ENCODE data around the gene EMX2.

Gene EMX2

DNA sequence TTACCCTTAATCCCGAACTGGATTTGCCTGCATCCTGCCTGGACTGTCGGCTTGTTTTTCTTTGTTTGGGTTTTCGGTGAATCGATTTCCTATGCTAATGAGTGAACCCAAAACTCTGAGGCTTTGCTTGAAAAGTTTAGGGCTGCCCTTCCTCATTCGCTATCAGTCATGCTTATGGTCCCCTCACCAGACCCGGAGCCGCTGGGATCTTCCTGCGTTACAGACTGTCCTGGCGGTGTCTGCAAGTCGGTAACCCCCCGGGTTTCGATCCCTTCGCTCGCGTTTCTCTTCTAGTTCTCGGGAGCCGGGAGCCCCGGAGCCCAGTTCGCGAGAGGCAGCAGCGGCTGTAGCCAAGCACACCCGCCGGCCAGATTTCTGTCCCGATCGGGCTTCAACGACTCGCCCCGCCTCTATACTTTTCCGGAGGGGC is 2.2 kb downstream of the EMX2 start:
- DNase-seq (ENCODE audit: low read depth in 2 of 2) = no peak

DNA sequence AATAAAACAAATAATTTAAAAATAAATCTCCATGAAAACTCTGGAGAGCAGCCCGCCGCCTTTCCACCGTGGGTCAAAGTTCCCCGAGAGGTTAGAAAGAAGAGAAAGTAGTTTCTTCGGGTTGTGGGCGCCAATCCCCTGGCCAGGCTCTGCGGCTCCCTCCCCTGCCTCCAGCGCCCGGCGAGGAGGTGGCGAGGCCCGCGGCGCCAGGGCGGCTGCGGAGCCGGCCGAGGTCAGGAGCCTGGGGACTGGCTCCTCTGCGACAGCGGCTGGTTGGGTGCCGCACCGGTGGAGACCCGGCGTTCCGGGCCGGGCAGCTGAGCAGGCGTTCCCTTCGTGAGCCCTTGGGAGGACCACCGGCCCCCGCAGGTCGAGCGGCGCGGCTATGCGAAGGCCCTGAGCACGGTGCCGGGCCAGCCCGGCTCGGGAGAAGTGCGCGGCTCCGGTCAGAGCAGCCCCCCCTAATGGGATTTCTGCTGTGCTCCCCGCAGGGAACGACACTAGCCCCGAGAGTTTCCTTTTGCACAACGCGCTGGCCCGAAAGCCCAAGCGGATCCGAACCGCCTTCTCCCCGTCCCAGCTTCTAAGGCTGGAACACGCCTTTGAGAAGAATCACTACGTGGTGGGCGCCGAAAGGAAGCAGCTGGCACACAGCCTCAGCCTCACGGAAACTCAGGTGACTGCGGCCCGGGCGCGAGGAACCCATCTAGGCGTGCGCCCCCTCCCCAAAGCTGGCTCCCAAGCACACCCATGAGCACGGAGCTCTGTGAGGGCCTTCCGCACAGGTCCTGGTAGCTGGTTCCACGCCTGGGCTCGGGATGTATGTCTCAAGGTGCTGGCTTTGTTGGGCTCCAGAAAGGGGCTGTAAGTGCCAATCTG is 2.8 kb downstream of the EMX2 start:
- DNase-seq (ENCODE audit: low read depth in 2 of 2) = no peak

DNA sequence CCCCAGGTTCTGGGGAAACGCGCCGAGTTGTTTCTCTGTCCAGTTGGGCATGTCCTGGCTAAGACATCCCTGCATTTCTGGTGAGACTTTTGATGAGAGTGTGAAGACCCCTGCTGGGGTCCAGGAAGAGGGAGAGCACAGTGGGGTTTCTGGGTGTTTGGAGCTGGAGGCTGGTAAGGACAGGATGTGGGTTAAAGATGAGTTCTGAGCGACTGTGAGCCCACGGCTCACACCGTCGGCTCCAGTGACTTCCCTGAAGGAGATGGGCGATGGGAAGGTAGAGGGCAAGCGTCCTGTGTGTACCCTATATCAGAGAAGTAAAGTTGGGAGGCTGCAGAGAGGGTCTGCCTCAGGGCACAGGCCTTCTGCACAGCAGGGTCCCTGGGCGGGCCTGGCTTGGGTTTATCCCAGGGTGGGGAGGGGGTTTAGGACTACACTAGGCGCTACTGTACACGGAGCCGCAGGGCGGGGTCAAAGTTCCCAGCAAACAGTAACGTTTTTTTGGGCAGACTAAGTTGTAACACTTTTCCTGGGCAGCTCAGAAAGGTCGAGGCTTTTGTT is 3.6 kb downstream of the EMX2 start:
- DNase-seq (ENCODE audit: low read depth in 2 of 2) = no peak

DNA sequence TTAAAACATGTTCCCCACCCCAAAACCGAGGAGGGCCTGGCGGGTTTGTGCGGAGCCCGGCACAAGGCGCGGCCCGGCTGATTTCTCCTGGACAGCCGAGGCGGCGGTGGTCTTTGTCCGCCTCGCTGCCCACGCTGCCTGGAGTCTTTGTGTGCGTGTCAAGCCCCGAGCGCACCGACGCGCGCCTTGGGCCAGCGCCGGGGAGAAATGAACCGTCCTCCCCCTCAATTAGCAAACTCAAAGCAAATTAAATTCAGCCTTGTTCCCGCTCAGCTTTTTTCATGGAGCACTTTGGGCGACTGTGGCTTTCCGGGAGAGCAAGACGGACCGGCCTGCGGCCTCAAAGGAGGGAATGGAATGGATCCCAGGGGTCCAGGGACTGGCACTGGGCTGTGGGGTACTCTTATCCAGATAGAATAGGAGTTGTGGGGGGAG is 4.1 kb downstream of the EMX2 start:
- no peak for DNase-seq (ENCODE audit: low read depth in 2 of 2)

DNA sequence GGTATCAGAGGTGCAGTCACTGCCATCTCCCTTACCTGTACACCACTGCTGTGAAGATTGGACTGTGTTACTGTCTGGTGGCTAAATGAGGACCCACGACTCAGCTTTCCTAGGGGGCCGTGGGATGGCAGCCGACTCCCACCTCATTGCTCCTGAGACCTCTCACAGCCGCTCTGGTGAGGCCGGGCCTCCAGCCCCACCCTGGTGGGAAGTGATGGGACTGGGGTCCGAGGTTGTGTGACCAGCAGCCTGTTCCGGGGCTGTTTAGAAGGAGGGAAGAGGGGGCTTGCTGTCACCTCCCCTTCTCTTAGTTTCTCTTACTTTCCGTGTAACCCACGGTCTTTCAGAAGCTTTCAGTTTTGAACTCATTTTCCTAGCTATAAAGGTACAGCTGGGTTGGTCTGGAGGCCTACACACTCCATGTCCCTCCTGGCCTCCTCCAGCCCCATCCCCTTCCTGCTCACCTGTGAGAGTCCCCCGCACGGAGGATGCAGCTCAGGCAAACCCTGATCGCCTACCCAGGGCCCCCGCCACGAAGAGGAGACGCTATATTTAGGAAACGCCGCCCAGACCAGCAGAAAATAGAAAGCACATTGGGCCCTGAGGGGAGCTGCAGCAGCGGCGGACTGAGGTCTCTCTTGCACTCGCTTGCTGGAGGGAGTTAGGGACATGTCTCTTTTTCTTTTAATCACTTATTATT is 4.6 kb downstream of the EMX2 start:
- no peak for DNase-seq (ENCODE audit: low read depth in 2 of 2)

DNA sequence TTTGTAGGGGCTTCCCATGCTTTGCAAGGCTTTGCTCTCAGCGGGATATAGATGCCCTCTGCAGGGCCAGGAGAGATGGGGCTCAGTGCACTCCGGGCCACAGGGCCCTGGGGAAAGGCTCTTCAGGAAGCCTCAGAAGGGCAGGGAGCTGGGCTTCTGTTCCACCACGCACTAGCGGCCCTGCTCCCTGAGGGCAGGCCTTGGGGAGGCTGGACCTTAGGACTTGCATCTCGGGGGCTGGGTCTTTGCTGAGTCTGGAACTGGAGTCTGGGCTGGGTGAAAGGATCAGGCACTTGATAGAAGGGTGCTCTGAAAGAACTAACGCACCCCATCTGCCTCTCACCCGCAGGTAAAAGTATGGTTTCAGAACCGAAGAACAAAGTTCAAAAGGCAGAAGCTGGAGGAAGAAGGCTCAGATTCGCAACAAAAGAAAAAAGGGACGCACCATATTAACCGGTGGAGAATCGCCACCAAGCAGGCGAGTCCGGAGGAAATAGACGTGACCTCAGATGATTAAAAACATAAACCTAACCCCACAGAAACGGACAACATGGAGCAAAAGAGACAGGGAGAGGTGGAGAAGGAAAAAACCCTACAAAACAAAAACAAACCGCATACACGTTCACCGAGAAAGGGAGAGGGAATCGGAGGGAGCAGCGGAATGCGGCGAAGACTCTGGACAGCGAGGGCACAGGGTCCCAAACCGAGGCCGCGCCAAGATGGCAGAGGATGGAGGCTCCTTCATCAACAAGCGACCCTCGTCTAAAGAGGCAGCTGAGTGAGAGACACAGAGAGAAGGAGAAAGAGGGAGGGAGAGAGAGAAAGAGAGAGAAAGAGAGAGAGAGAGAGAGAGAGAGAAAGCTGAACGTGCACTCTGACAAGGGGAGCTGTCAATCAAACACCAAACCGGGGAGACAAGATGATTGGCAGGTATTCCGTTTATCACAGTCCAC is 5.4 kb downstream of the EMX2 start:
- no peak for DNase-seq (ENCODE audit: low read depth in 2 of 2)

DNA sequence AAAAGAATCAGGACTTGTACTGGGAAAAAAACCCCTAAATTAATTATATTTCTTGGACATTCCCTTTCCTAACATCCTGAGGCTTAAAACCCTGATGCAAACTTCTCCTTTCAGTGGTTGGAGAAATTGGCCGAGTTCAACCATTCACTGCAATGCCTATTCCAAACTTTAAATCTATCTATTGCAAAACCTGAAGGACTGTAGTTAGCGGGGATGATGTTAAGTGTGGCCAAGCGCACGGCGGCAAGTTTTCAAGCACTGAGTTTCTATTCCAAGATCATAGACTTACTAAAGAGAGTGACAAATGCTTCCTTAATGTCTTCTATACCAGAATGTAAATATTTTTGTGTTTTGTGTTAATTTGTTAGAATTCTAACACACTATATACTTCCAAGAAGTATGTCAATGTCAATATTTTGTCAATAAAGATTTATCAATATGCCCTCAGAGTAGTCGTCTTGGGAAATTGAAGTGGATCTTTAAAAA is 6.6 kb downstream of the EMX2 start:
- DNase-seq (ENCODE audit: low read depth in 2 of 2) = no peak

DNA sequence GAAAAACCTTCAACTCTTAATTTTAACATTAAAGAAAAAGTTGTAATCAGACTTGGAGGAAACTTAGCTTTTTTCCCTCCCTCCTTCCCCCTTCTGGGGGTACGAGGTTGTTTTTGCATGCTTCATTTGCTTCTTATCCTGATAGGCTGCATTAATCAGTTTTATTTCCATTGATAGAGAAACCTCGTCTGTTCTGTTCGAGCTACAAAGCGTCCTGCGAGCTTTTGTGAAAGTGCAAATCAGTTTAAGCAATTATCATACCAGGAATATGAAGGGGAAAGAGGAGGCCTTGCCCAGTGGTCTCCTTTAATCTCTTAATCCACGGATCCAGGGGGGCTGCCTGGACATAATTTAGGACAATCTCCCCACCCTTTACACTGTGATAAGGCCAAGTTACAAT is 7.5 kb downstream of the EMX2 start:
- no peak for DNase-seq (ENCODE audit: low read depth in 2 of 2)

DNA sequence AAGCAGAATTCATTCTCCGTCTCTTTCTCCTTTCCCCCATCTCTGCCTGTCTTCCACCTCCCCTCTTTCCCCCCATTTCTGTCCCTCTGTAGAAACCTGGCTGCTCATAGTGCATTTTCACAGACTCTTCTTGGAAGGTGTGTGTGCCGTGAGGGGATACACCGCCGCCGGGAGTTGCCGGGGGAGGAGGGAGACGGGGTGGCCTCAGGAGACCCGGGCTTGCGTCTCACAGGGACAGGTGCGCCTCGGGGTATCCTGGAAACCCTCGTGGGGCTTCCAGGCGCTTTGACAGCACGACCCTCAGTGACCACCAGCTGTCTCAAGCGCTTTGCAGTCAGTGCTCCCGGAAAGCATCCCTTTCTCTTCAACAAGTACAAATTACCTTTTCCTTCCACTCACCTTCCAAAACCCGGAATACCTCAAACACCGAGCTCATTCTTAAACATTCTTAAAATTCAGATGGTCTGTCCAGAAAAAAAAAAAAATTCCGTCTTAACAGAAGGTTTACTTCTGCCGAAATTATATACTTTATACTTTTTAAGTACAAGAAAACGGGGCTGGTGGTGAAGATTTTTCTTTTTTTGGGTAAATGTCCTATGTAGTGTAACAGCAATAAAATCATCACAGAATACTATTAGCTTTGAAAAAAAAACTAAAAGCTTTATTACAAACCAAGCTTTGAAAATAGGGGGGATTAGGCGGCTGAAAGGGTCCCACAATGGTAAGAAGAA is 8.2 kb downstream of the EMX2 start:
- no peak for DNase-seq (ENCODE audit: low read depth in 2 of 2)

DNA sequence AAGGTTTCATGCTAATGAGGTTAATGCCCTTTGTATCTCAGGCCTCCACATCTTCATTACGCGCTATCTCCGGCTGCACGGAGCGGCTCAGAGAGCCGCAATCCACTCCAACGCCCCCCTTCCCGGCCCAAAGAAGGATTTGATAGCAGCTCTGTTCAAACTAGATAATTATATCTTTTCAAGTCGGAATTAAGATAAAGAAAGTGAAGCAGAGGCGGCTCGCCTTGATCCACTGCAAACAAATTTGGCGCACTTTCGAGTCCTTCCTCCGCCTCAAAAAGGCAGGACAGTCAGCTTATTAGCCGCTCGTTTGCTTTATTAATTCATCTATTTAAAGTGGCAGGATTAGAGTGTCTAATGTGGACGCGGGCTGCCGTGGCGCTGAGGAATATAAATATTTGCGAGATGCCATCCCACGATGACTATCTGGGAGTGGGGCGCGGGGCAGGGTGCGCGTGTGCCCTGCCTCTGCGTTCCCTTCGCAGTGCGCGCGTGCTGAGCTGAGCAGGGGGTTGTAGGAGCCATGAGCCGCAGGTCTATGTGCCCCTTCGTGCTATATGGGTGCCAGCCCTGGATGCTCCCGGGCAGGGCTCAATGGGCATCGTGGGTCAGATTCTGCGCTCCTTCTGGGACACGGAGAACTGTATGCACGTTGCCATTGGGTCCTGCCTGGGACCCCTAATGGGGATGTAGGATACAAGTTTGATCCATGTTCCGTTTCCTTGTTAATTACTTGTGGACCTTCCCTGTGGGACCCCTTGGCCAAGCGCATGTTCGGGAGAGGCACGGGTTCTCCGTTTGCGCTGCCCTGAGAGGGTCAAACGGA is 9.0 kb downstream of the EMX2 start:
- no peak for DNase-seq (ENCODE audit: low read depth in 2 of 2)

DNA sequence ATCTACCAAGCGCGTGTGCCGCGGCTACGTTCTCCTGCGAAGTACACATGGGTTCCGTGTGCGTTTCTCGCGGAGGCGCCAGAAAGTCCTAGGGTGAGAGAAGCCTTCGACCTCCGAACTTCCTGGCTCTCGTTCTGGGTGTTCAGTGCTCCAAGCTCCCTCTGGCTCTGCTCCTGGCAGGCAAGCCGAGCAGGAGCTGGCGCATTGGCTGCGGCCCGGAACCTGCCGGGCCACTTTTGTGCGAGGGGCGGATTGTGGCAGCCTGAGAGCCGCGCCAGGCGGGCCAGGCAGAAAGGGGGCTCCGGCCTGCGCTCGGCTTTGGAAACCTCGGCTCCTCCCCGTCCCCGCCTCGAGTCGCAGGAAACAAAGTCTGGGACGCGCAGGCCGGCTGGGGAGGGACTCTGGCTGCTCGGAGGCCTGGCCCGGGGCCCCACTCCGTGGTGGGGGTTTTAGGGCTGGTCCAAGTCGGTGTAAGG is 9.6 kb downstream of the EMX2 start:
- DNase-seq (ENCODE audit: low read depth in 2 of 2) = no peak

DNA sequence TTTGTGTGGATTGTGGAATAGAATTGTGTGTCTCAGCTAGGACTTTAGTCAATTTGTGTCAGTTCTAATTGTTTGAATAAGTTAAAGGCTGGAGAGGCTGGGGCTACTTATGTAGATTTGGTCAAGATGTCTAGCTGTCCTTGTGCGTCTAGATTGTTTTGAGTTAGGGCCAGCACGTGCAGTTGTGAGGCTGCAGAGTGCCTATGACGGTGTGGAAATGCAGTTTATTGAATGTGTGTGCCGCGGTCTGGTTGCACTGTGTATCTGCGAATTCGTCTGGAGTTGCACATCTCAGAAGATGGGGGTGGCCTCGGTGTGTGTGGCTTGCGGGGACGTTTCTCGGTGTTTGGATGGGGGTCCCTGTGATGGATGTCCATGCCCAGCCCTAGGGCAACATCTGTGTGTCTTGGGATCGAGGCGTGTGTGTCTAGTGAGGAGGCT is 10.2 kb downstream of the EMX2 start:
- DNase-seq (ENCODE audit: low read depth in 2 of 2) = no peak

DNA sequence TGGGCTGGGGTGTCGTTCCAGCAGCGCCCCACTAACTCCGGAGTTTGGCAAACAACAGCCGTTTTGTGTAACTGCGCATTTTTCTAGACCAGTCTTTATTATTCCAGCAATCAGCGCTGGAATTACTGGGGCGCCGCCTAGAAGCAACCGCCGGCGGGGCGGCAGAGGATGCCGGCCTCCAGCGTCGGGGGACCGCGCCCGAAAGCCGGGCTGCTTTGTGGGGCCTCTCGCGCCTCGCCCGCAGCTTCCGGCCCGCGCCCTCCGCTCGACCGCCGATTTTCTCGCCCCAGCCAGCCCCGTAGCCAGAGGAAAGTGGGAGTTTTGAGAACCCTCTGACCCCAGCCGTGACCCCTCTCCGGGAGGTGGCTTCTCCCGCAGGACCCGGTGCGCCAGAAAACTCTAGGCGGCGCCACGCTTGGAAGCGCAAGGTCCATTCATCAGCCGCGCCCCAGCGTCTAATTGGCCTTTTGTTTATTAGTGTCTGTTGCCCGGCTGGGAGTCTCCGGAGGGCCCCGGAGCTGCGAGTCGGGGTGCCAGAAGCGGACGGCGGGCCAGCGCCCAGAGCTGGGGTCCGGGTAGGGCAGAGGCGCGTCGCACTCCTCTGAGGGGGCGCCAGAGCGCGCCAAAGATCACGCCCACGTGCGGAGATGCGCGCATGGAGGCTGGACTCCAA is 10.7 kb downstream of the EMX2 start:
- DNase-seq (ENCODE audit: low read depth in 2 of 2) = no peak

DNA sequence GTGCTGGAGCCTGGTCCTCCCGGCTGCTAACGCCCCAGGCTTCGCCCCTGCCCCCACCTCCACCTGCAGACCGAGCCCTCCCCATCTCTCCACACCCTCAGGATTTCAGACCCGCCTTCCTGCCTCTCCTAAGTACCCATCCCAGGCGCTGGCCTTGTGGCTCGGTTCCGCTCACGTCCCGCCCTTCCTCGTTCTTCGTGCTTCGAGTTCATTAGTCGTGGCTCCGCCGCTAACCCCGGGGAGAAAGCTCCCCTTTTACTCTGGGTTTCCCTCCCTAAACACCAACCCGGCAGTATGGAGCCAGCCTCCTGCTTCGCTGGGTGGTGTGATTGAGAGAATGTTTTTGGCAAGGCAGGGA is 11.2 kb downstream of the EMX2 start:
- no peak for DNase-seq (ENCODE audit: low read depth in 2 of 2)

DNA sequence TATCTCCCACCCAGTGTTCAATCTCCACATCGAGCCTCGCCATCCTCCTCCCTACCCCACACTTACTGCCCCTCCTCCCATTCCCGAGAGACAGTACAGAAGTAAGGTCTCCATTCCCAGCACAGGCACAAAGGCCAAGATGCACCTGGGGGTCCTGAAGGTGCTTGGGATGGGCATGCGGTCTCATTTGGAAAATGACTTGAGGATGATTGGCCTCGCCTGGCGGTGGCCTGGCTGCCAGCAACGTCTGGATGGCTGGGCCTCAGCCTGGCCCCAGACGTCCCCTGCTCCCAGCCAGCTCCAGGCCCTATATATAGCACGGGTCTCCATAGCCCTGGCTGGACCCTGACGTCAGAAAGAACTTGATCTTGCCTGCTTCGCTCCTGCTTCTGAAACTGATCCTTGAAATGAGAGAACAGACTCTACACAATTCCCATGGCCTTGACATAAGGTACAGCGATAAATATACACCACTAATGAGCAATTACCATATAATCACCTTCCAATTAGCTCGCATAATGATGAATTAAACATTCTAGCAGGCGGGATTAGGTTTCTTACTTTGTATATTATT is 11.8 kb downstream of the EMX2 start:
- DNase-seq (ENCODE audit: low read depth in 2 of 2) = no peak

DNA sequence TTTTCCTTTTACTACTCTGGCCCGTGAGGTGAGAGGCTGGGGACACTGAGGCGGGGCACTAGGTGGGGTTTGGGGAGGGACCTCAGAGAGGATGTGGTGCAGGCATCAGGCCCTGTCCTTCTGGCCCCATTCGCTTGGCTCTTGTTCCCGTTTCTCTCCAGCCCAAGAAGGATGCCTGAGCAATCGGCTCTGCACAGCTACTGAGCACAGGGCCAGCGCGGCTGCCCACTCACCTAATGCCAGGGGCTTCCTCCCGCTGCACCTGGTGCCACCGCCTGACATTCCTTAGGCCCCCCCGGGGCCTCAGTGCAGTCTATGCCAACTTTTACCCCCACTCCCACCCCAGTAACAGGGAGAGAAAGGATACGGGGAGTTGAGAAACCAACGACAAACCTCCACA is 12.5 kb downstream of the EMX2 start:
- DNase-seq (ENCODE audit: low read depth in 2 of 2) = no peak

DNA sequence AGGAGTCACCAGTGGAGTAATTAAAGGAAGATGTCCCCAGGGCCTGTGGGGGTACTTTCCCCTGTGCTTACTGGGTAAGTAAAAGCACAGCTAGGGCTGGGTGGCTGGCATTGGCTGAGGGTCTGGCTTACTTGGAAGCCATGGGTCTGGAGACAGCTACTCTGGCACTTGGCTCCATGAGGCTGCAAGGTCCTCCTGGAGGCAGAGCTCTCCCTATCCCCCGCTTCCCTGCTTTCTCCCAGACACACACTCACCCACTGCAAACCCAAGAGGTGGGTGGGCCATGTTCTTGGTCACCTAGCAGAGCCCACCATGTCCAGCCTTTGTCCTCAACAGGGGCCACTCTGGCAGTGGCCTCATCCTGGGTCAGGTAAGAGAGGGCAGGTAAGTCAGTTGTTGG is 13.3 kb downstream of the EMX2 start:
- DNase-seq (ENCODE audit: low read depth in 2 of 2) = no peak

DNA sequence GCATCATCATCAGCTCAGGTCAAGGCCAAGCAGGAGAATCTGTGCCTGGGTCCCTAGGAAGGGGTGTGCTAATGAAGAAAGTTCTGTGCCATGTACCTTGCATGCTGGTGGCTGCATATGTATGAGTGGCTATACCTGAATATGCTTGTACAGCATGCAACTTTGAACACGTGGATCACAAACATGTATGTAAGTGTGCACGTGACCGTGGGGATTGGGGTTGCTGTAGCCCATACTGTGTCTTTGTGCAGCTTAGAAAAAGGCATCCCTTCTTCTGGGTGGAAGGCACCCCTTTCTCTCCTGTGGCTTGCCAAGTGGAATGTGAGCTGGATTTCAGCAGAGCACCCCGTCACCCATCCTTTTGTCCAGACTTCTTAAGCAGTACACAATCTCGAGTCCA is 13.8 kb downstream of the EMX2 start:
- DNase-seq (ENCODE audit: low read depth in 2 of 2) = no peak

DNA sequence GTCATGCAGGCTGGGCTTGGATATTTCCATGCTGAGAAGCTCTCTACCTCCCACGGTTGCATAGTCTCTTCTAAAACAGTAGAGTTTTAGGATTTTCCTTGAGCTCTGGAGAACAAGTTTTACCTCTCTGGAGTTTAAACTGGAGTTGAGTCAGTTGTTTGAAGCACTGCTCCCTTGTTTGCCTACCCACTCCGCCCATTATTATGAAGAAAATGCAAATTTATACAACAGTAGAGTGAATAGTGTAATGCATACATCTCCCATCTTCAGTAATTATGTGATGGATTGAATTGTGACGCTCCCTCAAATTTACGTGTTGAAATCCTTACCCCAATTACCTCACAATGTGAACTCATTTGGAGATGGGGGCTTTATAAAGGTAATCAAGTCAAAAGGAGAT is 17.2 kb downstream of the EMX2 start:
- DNase-seq (ENCODE audit: low read depth in 2 of 2) = no peak

All from activated CD4-positive, alpha-beta T cell treated with anti-CD3 and anti-CD28 coated beads for 24 hours (primary cell).